HepG2 (cell line): ENCODE data around the gene PLN. TPM values are rescaled to one million over a fixed set of nuclear protein-coding genes. Genes with fewer than 3 reads are reported as not detected.

ENCODE experiments used
- ATAC-seq: fragments of 200-7000 bp; cut with Tn5 transposase; 3 replicates; pipeline ENCODE4 v1.9.1; 2020; ENCODE audit warnings: mild to moderate bottlenecking, moderate library complexity
- BruUV-seq: library from RNA; stranded (reverse); fragments of 400-500 nt; replicated peaks from 2 replicates; lab custom pipeline; 2021; lab: Mats Ljungman, UMichigan
- CTCF ChIA-PET: fragments of 300-600 bp; formaldehyde crosslinking; extraction: SDS; loops from one replicate; lab custom pipeline; 2021; ENCODE audit warnings: low total read pairs, inconsistent platforms, low intra/inter-chr PET ratio; lab: Yijun Ruan, JAX
- POLR2A ChIA-PET: fragments of 350-600 bp; sonication (Branson Sonifier 250); formaldehyde crosslinking; loops from one replicate; lab custom pipeline; 2020; ENCODE audit warnings: antibody characterized with exemption, inconsistent platforms; lab: Yijun Ruan, JAX
- DNase-seq: peaks from one replicate; pipeline ENCODE4 v3.0.0-alpha.2; 2015; ENCODE audit warnings: low spot score
- FAIRE-seq: peaks from 3 replicates; lab custom pipeline; 2011; peaks lifted over from hg19 to GRCh38; lab: Jason Lieb, UNC
- H2AFZ ChIP-seq: one replicate; pipeline ENCODE4 v1.6.1; 2011; ENCODE audit warnings: low read length, inconsistent platforms
- H3K27ac ChIP-seq: fragments of 300-600 bp; 3 replicates; pipeline ENCODE4 v1.8.0; 2011; ENCODE audit warnings: mixed run types, mild to moderate bottlenecking, mixed read lengths, low read length, inconsistent platforms; ENCODE audit not compliant: insufficient read depth; ENCODE audit errors: extremely low read length
- H3K27me3 ChIP-seq, 2 experiments: fragments of 200-600 bp in 1 of 2; 2 replicates in 1 of 2; 3 replicates in 1 of 2; pipeline versions ENCODE4 v1.6.0 to v1.8.0; 2011; ENCODE audit warnings: low read length in 2 of 2, mild to moderate bottlenecking in 2 of 2, moderate library complexity in 2 of 2, inconsistent platforms in 1 of 2; ENCODE audit not compliant: insufficient read depth in 2 of 2, control insufficient read depth in 1 of 2
- H3K36me3 ChIP-seq, 2 experiments: fragments of 200-600 bp in 1 of 2; replicated peaks in 1 of 2; 2 replicates in 1 of 2; 3 replicates in 1 of 2; pipeline versions ENCODE4 v1.5.1 to v1.8.0; 2011; ENCODE audit warnings: low read length in 2 of 2, inconsistent platforms in 1 of 2; ENCODE audit not compliant: insufficient read depth in 2 of 2, control insufficient read depth in 1 of 2
- H3K4me1 ChIP-seq: 2 replicates; pipeline ENCODE4 v1.5.1; 2012; ENCODE audit warnings: low read length, inconsistent platforms; ENCODE audit not compliant: insufficient read depth
- H3K4me2 ChIP-seq: 2 replicates; pipeline ENCODE4 v1.6.0; 2011; ENCODE audit warnings: low read depth, low read length, inconsistent platforms
- H3K4me3 ChIP-seq, 3 experiments: fragments of 200-600 bp in 1 of 3; sonication (generic), shearing (Covaris generic) in 1 of 3; replicated peaks in 1 of 3; 2 replicates each; pipeline ENCODE4 v1.5.1; 2011 to 2016; ENCODE audit warnings: low read length in 3 of 3, inconsistent platforms in 2 of 3, low read depth in 2 of 3, mild to moderate bottlenecking in 2 of 3, control low read depth in 1 of 3, mixed read lengths in 1 of 3; ENCODE audit not compliant: insufficient read depth in 1 of 3
- H3K79me2 ChIP-seq: one replicate; pipeline ENCODE4 v1.6.1; 2011; ENCODE audit warnings: low read length, inconsistent platforms; ENCODE audit not compliant: insufficient read depth
- H3K9ac ChIP-seq: 2 replicates; pipeline ENCODE4 v1.6.0; 2011; ENCODE audit warnings: mild to moderate bottlenecking, low read depth, low read length, inconsistent platforms; ENCODE audit not compliant: insufficient read depth
- H3K9me3 ChIP-seq: 2 replicates; pipeline ENCODE4 v1.5.1; 2012; ENCODE audit warnings: mild to moderate bottlenecking, low read length
- H4K20me1 ChIP-seq: 2 replicates; pipeline ENCODE4 v1.6.0; 2011; ENCODE audit warnings: inconsistent platforms, mild to moderate bottlenecking, low read length, moderate library complexity; ENCODE audit not compliant: insufficient read depth
- CHCHD3 ChIP-seq: sonication (generic); formaldehyde crosslinking; IDR thresholded peaks from 2 replicates; pipeline ENCODE4 v1.8.0; 2022; ENCODE audit warnings: mild to moderate bottlenecking, missing genetic modification reagents, moderate library complexity
- DMTF1 ChIP-seq: sonication (generic); formaldehyde crosslinking; IDR thresholded peaks from 2 replicates; pipeline ENCODE4 v1.4.0; 2020; ENCODE audit warnings: mild to moderate bottlenecking, missing genetic modification reagents
- FUBP1 ChIP-seq: sonication (generic); formaldehyde crosslinking; IDR thresholded peaks from 2 replicates; pipeline ENCODE4 v1.5.1; 2020; ENCODE audit warnings: missing genetic modification reagents, mild to moderate bottlenecking, borderline replicate concordance
- NFIB ChIP-seq: sonication (generic); formaldehyde crosslinking; IDR thresholded peaks from 2 replicates; pipeline ENCODE4 v1.9.0; 2021; ENCODE audit warnings: missing genetic modification reagents, mild to moderate bottlenecking, borderline replicate concordance
- RFX1 ChIP-seq: fragments of 450-650 bp; IDR thresholded peaks from 2 replicates; pipeline ENCODE4 v1.6.1; 2017
- SAP130 ChIP-seq: IDR thresholded peaks from 2 replicates; pipeline ENCODE4 v1.6.1; 2016; ENCODE audit warnings: low read depth
- TAF1 ChIP-seq: sonication (generic); formaldehyde crosslinking; IDR thresholded peaks from 2 replicates; pipeline ENCODE4 v1.4.0; 2020; ENCODE audit warnings: missing genetic modification reagents
- ZC3H13 ChIP-seq: sonication (generic); formaldehyde crosslinking; IDR thresholded peaks from 2 replicates; pipeline ENCODE4 v1.8.1; 2023; ENCODE audit warnings: mild to moderate bottlenecking, missing genetic modification reagents, moderate library complexity
- ZNF18 ChIP-seq: sonication (generic); formaldehyde crosslinking; IDR thresholded peaks from 2 replicates; pipeline ENCODE4 v1.8.0; 2022; ENCODE audit warnings: mild to moderate bottlenecking, missing genetic modification reagents; ENCODE audit not compliant: insufficient replicate concordance
- ZNF460 ChIP-seq: sonication (generic); formaldehyde crosslinking; IDR thresholded peaks from 2 replicates; pipeline ENCODE4 v1.5.1; 2020; ENCODE audit warnings: missing genetic modification reagents, mild to moderate bottlenecking, borderline replicate concordance
- WGBS: methylation state at CpG from one replicate; pipeline ENCODE4 v1.1.6; 2017; ENCODE audit warnings: low lambda C conversion rate; 5-methylcytosine and 5-hydroxymethylcytosine counted together
- in situ Hi-C: cut with HindIII; loops from 2 replicates; pipeline ENCODE4 v1.10.0; 2017; ENCODE audit warnings: low pct_unique_long_range_greater_than_20kb; ENCODE audit not compliant: extremely low pct_ligation_motif_present
- intact Hi-C: fragments of 100-400 bp; cut with micrococcal nuclease; formaldehyde crosslinking; loops from one replicate; pipeline ENCODE4 v1.10.0; 2022; ENCODE audit not compliant: unreplicated experiment
- polyA plus RNA-seq, 8 experiments: library from polyadenylated mRNA; depleted of rRNA in 3 of 8; stranded (reverse) in 7 of 8; unstranded in 1 of 8; fragments of >200 nt; fragmentation: Illumina TruSeq in 4 of 8; extraction: Trizol in 4 of 8; gene quantifications; 2 replicates each; pipeline versions ENCODE4 v1.2.1 to v1.2.3, GENCODE V29; 2011 to 2016; ENCODE audit warnings: low read depth in 4 of 8, missing spikeins in 1 of 8, mixed read lengths in 1 of 8; ENCODE audit not compliant: insufficient read depth in 1 of 8
- total RNA-seq, 5 experiments: library from RNA; depleted of rRNA; stranded (reverse); fragments of >200 nt; fragmentation: Illumina TruSeq; extraction: Trizol; gene quantifications; 2 replicates each; pipeline ENCODE4 v1.2.3, GENCODE V29; 2016; ENCODE audit warnings: low read depth in 1 of 5

The PLN gene
- total and polyA plus RNA-seq, 2 of the 13 experiments (the other 11 are each of a cell fraction or from before 2014, with no cell fraction given) = not detected

GRCh38 chr6:118511930-118512715, 36.0 kb upstream of the PLN start:
- FAIRE-seq (no peak), ATAC-seq (no peak), DNase-seq (no peak)
- H3K27ac ChIP-seq = no peak overlapping the region
- H3K4me3 ChIP-seq = no peak overlapping the region
- no peaks in the 10 kb centered on the region for H3K27me3 ChIP-seq
- no peak overlapping the region for H3K9ac ChIP-seq
- no TSS peak for BruUV-seq
- TF ChIP-seq NFIB = no peak
- no peak for TF ChIP-seq ZC3H13 (CRISPR knock-in tag)
- CTCF ChIA-PET = interaction anchor here (0.6 kb wide), 1 partner anchor 237 kb away, joined by 3 read pairs; no protein-coding TSS in a partner anchor
- WGBS = 45% methylated on average over 4 of the region's 4 CpGs
- no peaks in the 10 kb centered on the region for H3K9me3 ChIP-seq
- no peaks in the 10 kb centered on the region for H3K79me2 ChIP-seq
- no peak overlapping the region for H3K4me2 ChIP-seq
- in situ Hi-C loops (no loop called here), intact Hi-C loops (no loop called here)
- no peak overlapping the region for H2AFZ ChIP-seq
- POLR2A ChIA-PET = no interaction called here
- H3K4me1 ChIP-seq = no peaks in the 10 kb centered on the region
- H4K20me1 ChIP-seq = no peaks in the 10 kb centered on the region
- no peaks in the 10 kb centered on the region for H3K36me3 ChIP-seq

GRCh38 chr6:118514689-118515088, 33.4 kb upstream of the PLN start:
- Histone ChIP-seq H3K9ac (no peak overlapping the region), H3K4me3 (no peak overlapping the region), H3K4me2 (no peak overlapping the region), H3K27me3 (no peaks in the 10 kb centered on the region), H3K27ac (no peak overlapping the region), H3K9me3 (no peaks in the 10 kb centered on the region), H4K20me1 (no peaks in the 10 kb centered on the region), H3K79me2 (no peaks in the 10 kb centered on the region), H2AFZ (no peak overlapping the region), H3K4me1 (no peaks in the 10 kb centered on the region), H3K36me3 (no peaks in the 10 kb centered on the region)
- POLR2A ChIA-PET = no interaction called here
- BruUV-seq = no TSS peak
- no peak for FAIRE-seq
- intact Hi-C loops (no loop called here), in situ Hi-C loops (no loop called here)
- ATAC-seq = no peak
- CTCF ChIA-PET = no interaction called here
- WGBS = 49% methylated on average over 3 of the region's 3 CpGs
- DNase-seq = no peak
- TF ChIP-seq SAP130 (CRISPR knock-in tag) = no peak
- TF ChIP-seq TAF1 (CRISPR knock-in tag) = no peak
- no peak for TF ChIP-seq RFX1
- TF ChIP-seq FUBP1 (CRISPR knock-in tag) = no peak
- TF ChIP-seq ZNF18 (CRISPR knock-in tag) = no peak
- TF ChIP-seq DMTF1 (CRISPR knock-in tag) = no peak
- no peak for TF ChIP-seq CHCHD3
- no peak for TF ChIP-seq ZNF460 (CRISPR knock-in tag)
